NCI-H2107 (cell line): ENCODE data around the gene ZNF679.
A peak's percentile ranks its signal among the peaks of the same experiment; 100 is the strongest.
"Not testable (repeated sequence)": the region's sequence is repeated elsewhere in the genome, so short reads cannot be mapped to it uniquely, and the experiment has no call there.

Source experiments
- DNase-seq: peaks from one replicate; lab custom pipeline; 2025; lab: John Stamatoyannopoulos, UW

Gene ZNF679

GRCh38 chr7:64228174-64228573, at the start of gene ZNF679:
Gene ZNF679 (plus strand): TSS chr7:64228474. CDS start chr7:64249118, 20,644 bp downstream.
- not testable (repeated sequence) for DNase-seq

DNA sequence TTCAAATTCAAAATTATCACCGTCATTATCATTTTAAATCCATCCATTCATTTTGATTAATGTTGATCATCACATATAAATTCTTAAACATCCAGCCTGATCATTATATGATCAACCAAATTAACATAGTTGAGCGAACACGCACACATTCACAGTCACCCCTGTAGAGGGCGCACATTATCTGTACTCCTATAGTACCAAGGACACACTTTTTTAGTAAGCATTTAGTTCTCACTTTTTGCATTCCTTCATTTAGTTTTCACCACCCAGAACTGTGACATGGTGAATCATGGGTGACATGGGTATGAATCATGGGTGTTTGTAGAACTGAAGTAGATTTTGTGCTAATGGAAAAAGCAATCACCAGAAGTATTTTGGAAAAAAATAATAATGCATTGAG, 47.3 kb upstream of the ZNF679 start:
- no peak for DNase-seq

- DNase-seq = no peak
These were observed 46.7 kb upstream of the ZNF679 start for GRCh38 chr7:64181586-64181985.

DNA sequence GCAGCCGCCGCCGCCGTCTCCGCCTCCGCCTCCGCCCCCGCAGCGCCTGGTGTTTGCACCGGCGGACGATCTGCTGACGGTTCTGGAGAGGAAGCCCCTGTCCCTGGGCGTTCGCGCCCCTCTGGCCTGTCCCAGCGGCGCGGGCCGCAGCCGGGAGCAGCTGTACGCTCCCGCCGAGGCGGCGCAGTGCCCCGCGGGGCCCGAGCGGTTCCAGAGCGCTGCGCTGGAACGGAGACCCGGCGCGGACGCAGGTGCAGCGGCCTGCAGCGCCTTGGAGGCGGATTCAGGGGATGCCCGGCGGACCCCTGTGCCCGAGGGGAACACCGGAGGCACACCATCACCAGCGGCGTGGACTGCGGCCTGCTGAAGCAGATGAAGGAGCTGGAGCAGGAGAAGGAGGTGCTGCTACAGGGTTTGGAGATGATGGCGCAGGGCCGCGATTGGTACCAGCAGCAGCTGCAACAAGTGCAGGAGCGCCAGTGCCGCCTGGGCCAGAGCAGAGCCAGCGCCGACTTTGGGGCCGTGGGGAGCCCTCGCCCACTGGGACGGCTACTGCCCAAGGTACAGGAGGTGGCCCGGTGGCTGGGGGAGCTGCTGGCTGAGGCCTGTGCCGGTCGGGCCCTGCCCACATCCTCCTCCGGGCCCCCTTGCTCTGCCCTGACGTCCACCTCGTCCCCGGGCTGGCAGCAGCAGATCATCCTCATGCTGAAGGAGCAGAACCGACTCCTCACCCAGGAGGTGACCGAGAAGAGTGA, 46.1 kb upstream of the ZNF679 start:
- no peak for DNase-seq

DNA sequence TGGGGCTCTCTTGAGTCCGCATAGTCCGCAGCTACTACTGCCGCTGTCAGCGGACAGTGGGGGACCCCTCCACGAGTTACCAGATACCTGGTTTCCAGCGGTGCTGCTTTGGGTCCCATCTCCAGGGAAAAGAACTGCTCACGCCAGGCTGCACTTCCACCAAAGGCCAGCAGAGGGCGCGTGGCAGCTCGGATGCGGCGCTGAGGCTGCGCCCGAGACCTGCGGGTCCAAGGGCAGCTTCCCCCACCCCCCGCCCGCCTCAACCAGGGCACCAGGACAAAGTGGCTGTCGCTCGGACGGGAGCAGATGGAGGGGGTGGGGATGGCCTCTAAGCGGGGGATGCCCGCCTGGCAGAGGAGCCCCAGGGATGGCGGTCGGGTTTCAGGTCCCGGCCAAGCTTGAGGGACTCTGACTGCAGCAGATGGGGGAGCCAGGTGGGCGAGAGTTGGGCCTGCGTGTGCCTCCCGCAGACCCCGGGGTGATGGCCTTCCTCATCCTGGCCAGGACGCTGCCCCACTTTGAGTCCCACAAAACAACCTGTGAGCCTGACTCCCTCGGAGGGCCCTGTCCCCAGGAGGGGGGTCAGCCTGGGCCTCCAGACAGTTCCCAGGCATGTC, 45.0 kb upstream of the ZNF679 start:
- no peak for DNase-seq

DNA sequence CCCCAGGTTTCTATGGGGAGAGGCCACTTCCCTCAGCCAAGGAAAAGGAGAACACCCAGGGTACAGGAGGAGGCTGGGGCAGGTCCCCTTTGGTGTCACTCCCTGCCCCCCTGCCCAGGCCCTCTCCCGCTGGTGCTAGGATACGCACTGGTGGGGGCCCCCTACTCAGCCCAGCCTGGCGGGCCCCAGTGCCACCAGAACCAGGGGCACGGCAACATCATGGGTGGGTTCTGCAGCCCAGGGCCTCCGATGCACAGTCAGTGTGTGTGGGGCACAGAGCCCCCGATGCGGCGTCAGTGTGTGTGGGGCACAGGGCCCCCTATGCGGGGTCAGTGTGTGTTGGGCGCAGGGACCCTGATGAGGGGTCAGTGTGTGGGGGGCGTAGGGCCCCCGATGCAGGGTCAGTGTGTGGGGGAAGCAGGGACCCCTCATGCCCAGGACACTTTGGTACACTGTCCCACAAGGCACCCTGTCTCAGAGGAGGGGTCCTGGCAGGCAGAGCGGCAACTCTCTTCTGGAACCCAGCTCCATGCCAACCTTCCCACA, 44.4 kb upstream of the ZNF679 start:
- no peak for DNase-seq

GRCh38 chr7:64184376-64184775, 43.9 kb upstream of the ZNF679 start:
- no peak for DNase-seq

DNA sequence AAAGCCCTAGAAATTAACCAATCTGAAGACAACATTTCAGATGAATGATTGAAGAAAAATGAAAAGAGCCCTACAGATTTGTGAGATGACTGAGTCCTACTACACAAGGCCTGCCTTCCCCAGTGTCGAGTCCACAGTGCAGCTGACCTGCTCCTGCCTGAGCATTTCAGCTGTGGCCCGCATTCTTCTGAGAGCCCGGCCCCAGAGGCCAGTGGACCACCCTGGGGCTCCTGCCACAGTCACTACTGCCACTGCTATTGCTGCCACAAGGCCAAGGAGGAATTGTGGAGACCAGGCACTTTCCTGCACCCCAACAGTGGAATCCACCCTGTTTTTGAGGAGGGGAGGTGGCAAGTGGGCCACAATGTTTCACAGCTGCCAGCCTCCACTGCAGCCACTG, 40.9 kb upstream of the ZNF679 start:
- DNase-seq = no peak

GRCh38 chr7:64192148-64192704, 36.0 kb upstream of the ZNF679 start:
- no peak for DNase-seq

DNA sequence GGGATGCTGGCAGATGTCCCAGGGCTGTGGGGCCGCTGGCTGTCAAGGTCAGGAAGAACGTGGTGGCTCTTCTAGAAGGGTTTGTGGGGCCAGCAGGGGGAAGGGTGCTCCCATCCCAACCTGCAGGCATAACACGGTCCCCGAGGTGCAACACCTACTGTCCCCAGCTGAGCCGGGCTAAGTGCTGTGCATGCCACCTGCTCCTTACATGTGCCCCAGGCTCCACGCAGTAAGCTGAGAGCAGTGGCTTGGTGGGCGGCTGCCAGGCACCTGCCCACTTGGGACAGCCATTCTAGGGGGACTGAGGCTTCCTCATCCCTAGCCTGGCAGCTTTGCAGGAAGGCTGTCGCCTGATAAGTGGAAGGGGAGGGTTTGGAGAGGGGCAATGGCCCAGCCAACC, 35.5 kb upstream of the ZNF679 start:
- no peak for DNase-seq

GRCh38 chr7:64206903-64207302, 21.4 kb upstream of the ZNF679 start, which contains the start of gene ZNF735:
Gene ZNF735 (plus strand): TSS chr7:64207203. CDS start chr7:64207203, 0 bp downstream.
- no peak for DNase-seq

- not testable (repeated sequence) for DNase-seq
These were observed 8.5 kb upstream of the ZNF679 start for GRCh38 chr7:64219710-64220298.

- DNase-seq = no peak
These were observed 4.9 kb upstream of the ZNF679 start for GRCh38 chr7:64223366-64223765.

DNA sequence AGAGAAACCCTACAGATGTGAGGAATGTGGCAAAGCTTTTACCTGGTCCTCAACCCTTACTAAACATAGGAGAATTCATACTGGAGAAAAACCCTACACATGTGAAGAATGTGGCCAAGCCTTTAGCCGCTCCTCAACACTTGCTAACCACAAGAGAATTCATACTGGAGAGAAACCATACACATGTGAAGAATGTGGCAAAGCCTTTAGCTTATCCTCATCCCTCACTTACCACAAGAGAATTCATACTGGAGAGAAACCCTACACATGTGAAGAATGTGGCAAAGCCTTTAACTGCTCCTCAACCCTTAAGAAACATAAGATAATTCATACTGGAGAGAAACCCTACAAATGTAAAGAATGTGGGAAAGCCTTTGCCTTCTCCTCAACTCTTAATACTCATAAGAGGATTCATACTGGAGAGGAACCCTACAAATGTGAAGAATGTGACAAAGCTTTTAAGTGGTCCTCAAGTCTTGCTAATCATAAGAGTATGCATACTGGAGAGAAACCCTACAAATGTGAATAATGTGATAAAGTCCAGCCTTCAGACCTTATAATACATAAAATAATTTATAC, 38.2 kb downstream of the ZNF679 start:
- no peak for DNase-seq

DNA sequence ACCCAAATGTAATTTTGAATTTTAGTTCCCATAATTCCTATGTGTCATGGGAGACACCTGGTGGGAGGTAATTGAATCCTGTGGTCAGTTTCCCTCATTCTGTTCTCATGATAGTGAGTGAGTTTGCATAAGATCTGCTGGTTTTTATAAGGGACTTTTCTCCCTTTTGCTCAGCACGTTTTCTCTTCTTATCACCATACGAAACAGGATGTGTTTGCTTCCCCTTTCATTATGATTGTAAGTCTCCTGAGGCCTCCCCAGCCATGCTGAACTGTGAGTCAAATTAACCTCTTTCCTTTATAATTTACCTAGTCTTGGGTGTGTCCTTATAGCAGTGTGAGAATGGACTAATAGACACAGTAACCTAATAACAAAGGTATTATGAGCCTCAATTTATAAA, 49.4 kb downstream of the ZNF679 start:
- no peak for DNase-seq

GRCh38 chr7:64294701-64295420, 66.6 kb downstream of the ZNF679 start:
- no peak for DNase-seq

GRCh38 chr7:64297418-64297817, 69.1 kb downstream of the ZNF679 start:
- not testable (repeated sequence) for DNase-seq

DNA sequence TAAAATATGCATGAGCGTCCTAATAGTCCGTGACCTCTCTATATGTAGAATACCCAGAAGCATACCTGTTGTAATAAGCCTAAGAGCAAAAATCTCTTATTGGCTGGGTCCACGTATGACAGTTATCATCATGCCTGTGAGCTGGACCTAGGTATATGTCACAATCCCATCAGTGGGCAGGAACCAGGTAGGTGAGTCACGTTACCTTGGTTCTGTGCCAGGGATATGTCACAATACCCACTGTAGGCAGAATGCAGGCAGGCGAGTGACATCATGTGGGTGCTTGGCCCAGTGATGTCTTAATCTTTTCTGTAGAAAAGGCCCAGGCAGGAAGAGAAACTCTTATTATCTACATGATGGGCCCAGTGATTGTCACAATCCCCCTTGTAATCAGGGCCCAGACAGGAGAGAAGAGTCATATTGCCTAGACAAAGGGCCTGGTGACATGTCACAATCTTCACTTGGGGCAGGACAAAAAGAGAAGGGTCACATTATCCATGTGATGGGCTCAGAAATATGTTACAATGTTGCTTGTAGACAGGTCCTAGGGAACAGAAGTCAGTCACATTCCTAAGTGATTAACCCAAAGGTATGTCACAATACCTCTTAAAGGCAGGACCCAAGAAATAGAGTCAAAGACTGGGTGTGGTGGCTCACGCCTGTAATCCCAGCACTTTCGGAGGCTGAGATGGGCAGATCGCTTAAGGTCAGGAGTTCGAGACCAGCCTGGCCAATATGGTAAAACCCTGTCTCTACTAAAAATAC, 72.5 kb downstream of the ZNF679 start:
- DNase-seq = no peak

DNA sequence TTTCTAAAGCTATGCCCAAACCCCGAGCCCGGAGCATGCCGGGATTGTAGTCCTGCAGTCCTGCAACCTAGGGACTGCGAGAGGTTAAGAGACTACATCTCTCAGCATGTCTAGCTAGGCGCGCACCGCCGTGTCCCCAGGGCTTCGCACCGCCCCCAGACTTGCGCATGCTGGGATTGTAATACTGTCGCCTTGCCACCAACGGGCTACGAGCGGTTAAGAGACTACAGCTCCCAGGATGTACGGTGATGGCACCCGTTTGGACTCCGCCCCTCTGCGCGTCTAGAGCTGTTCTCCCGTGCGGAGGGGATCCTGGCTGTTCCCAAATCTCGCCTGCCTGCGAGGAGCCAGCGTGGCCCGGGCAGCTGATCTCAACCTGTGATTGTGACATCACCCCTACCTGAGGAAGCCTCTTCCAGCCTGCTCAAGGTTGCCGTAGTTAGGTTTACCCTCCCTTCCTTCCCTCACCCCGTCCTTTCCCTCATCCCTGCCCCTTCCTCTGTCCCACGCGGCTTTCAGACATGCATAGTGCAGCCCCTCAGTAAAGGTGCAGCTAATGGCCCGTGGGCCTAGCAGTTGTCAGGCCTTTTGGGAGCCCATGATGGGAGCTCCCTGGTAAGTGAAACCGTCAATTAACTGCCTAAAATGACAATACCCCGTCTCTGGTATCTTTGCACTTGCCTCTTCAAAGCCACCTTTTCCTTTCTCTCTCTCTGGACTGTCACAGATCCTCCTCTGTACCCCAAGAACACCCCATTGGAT, 79.2 kb downstream of the ZNF679 start:
- peak; percentile 93 for DNase-seq

GRCh38 chr7:64308016-64308270, 79.7 kb downstream of the ZNF679 start:
- DNase-seq = no peak
